Osteoblast (primary cell): ENCODE measurements around the gene TLE4. TPM values are rescaled to one million over a fixed set of nuclear protein-coding genes. Genes with fewer than 3 reads are reported as not detected.

Source experiments
- DNase-seq: peaks from one replicate; pipeline ENCODE4 v3.0.0; 2011; ENCODE audit warnings: low spot score, mixed read lengths; ENCODE audit not compliant: insufficient read length; ENCODE audit errors: missing footprints
- H2AFZ ChIP-seq: 2 replicates; pipeline ENCODE4 v1.6.0; 2011; ENCODE audit warnings: mild to moderate bottlenecking, low read length
- H3K27ac ChIP-seq: 2 replicates; pipeline ENCODE4 v1.5.1; 2011; ENCODE audit warnings: mild to moderate bottlenecking, low read depth, low read length, moderate library complexity
- H3K27me3 ChIP-seq: 2 replicates; pipeline ENCODE4 v1.6.0; 2012; ENCODE audit warnings: mild to moderate bottlenecking, control low read depth, inconsistent platforms, low read length, moderate library complexity; ENCODE audit not compliant: insufficient read depth
- H3K36me3 ChIP-seq: 2 replicates; pipeline ENCODE4 v1.5.1; 2011; ENCODE audit warnings: mild to moderate bottlenecking, low read length, control low read depth, moderate library complexity; ENCODE audit not compliant: insufficient read depth
- H3K4me1 ChIP-seq: 2 replicates; pipeline ENCODE4 v1.5.1; 2011; ENCODE audit warnings: mild to moderate bottlenecking, low read length, control low read depth, moderate library complexity; ENCODE audit not compliant: insufficient read depth
- H3K4me2 ChIP-seq: 2 replicates; pipeline ENCODE4 v1.6.0; 2011; ENCODE audit warnings: mild to moderate bottlenecking, low read length; ENCODE audit not compliant: insufficient read depth
- H3K4me3 ChIP-seq: fragments of 200-600 bp; sonication (generic); 3 replicates; pipeline ENCODE4 v1.5.1; 2012; ENCODE audit warnings: mild to moderate bottlenecking, low read length, inconsistent platforms; ENCODE audit not compliant: insufficient read depth
- H3K79me2 ChIP-seq: 2 replicates; pipeline ENCODE4 v1.6.0; 2012; ENCODE audit warnings: mild to moderate bottlenecking, low read length, control low read depth, inconsistent platforms; ENCODE audit not compliant: insufficient read depth
- H3K9me3 ChIP-seq: 2 replicates; pipeline ENCODE4 v1.5.1; 2011; ENCODE audit warnings: low read depth, low read length, control low read depth
- H4K20me1 ChIP-seq: 2 replicates; pipeline ENCODE4 v1.6.0; 2012; ENCODE audit warnings: mild to moderate bottlenecking, low read length, control low read depth; ENCODE audit not compliant: insufficient read depth
- CTCF ChIP-seq: IDR thresholded peaks from 2 replicates; pipeline ENCODE4 v1.5.1; 2011; ENCODE audit warnings: mild to moderate bottlenecking, low read depth, low read length, moderate library complexity; ENCODE audit errors: extremely low read depth
- total RNA-seq: library from RNA; depleted of rRNA; stranded (reverse); fragments of >200 nt; gene quantifications from 2 replicates; pipeline ENCODE4 v1.2.3, GENCODE V29; 2012

TLE4 gene
- total RNA-seq, 1 donor, result 62.2 TPM

- no peak for TF ChIP-seq CTCF
- Histone ChIP-seq H4K20me1 (no peaks in the 10 kb centered on the region), H3K36me3 (no peaks in the 10 kb centered on the region), H2AFZ (no peak overlapping the region), H3K27ac (peak overlapping the region; percentile 51), H3K4me2 (peak overlapping the region; percentile 30), H3K4me1 (peaks cover 40% of the 10 kb centered on the region), H3K79me2 (peaks cover 41% of the 10 kb centered on the region), H3K9me3 (no peaks in the 10 kb centered on the region), H3K27me3 (no peaks in the 10 kb centered on the region), H3K4me3 (no peak overlapping the region)
- no peak for DNase-seq
These were observed 37.8 kb downstream of the TLE4 start for GRCh38 chr9:79609468-79610018.

GRCh38 chr9:79610019-79610631 is 38.4 kb downstream of the TLE4 start:
- DNase-seq, result no peak
- H3K79me2 ChIP-seq, result peaks cover 45% of the 10 kb centered on the region
- no peak overlapping the region for H2AFZ ChIP-seq
- no peaks in the 10 kb centered on the region for H4K20me1 ChIP-seq
- H3K4me2 ChIP-seq, result peak overlapping the region; percentile 64
- H3K4me3 ChIP-seq, result no peak overlapping the region
- no peaks in the 10 kb centered on the region for H3K27me3 ChIP-seq
- no peaks in the 10 kb centered on the region for H3K36me3 ChIP-seq
- TF ChIP-seq CTCF, result no peak
- peaks cover 40% of the 10 kb centered on the region for H3K4me1 ChIP-seq
- no peaks in the 10 kb centered on the region for H3K9me3 ChIP-seq
- peak overlapping the region; percentile 51 for H3K27ac ChIP-seq

- no peaks in the 10 kb centered on the region for H3K36me3 ChIP-seq
- H3K27me3 ChIP-seq, result no peaks in the 10 kb centered on the region
- H2AFZ ChIP-seq, result no peak overlapping the region
- peak overlapping the region; percentile 51 for H3K27ac ChIP-seq
- peaks cover 38% of the 10 kb centered on the region for H3K79me2 ChIP-seq
- peak; percentile 67 for DNase-seq
- H3K4me2 ChIP-seq, result peak overlapping the region; percentile 64
- H3K9me3 ChIP-seq, result no peaks in the 10 kb centered on the region
- H3K4me3 ChIP-seq, result no peak overlapping the region
- no peak for TF ChIP-seq CTCF
- no peaks in the 10 kb centered on the region for H4K20me1 ChIP-seq
- H3K4me1 ChIP-seq, result peaks cover 43% of the 10 kb centered on the region
These were observed 39.2 kb downstream of the TLE4 start for GRCh38 chr9:79610791-79611614.

GRCh38 chr9:79613145-79613544 is 41.4 kb downstream of the TLE4 start:
- Histone ChIP-seq H3K4me3 (no peak overlapping the region), H3K27ac (no peak overlapping the region), H3K4me2 (no peak overlapping the region), H3K4me1 (peaks cover 46% of the 10 kb centered on the region), H3K27me3 (no peaks in the 10 kb centered on the region), H3K79me2 (peaks cover 40% of the 10 kb centered on the region), H3K36me3 (no peaks in the 10 kb centered on the region), H4K20me1 (peaks cover 7% of the 10 kb centered on the region), H2AFZ (no peak overlapping the region), H3K9me3 (no peaks in the 10 kb centered on the region)
- TF ChIP-seq CTCF, result no peak
- no peak for DNase-seq
